ENCODE measurements around the gene ARHGAP15. TPM values are rescaled to one million over a fixed set of nuclear protein-coding genes. Genes with fewer than 3 reads are reported as not detected.
A peak's percentile ranks its signal among the peaks of the same experiment; 100 is the strongest.

ARHGAP15 gene
- total and polyA plus RNA-seq, 10 donors: 55.8 to 219 (median 130) TPM

- no peak for DNase-seq
- Histone ChIP-seq H3K4me3 (no peak overlapping the region), H3K9me3 (no peaks in the 10 kb centered on the region), H3K36me3 (peaks cover 0 to 45% (median 14%) of the 10 kb centered on the region in 6 donors), H3K4me1 (peaks cover 0 to 22% (median 0%) of the 10 kb centered on the region in 6 donors), H3K27me3 (replicated peaks in 1 of 7) (no peaks in the 10 kb centered on the region), H3K27ac (peak overlapping the region in 6 of 8 donors; percentile 34 to 57 (median 48))
- no peak for TF ChIP-seq POLR2A (IDR thresholded peaks at IDR 0.05)
- TF ChIP-seq CTCF (IDR thresholded peaks at IDR 0.05 in 8 of 11, conservative IDR thresholded peaks at IDR 0.05 in 3 of 11): no peak
- TF ChIP-seq POLR2AphosphoS5 (IDR thresholded peaks at IDR 0.05): no peak
- intact Hi-C loops (cut with DNase I; ENCODE audit: low total_unique reads): no loop called here
Observed at GRCh38 chr2:143433840-143434239, 304.6 kb downstream of the ARHGAP15 start.

- H3K27ac ChIP-seq: peak overlapping the region in 6 of 8 donors; percentile 34 to 57 (median 48)
Observed at GRCh38 chr2:143434445-143434844, 305.2 kb downstream of the ARHGAP15 start.

GRCh38 chr2:143435131-143435530 lies 305.9 kb downstream of the ARHGAP15 start:
- 46 to 64% (median 63%) methylated on average over 6 of the region's 6 CpGs for WGBS, 5 donors
- peaks cover 0 to 22% (median 0%) of the 10 kb centered on the region in 6 donors for H3K4me1 ChIP-seq
- no peaks in the 10 kb centered on the region for H3K27me3 ChIP-seq (replicated peaks in 1 of 7)
- peaks cover 0 to 54% (median 14%) of the 10 kb centered on the region in 6 donors for H3K36me3 ChIP-seq
- no peak for DNase-seq
- no peaks in the 10 kb centered on the region for H3K9me3 ChIP-seq
- H3K4me3 ChIP-seq: peak overlapping the region in 2 of 8 donors; percentile 8 to 23
- H3K27ac ChIP-seq: peak overlapping the region in 7 of 8 donors; percentile 42 to 57 (median 49)
- TF ChIP-seq POLR2A (IDR thresholded peaks at IDR 0.05) (no peak), POLR2AphosphoS5 (IDR thresholded peaks at IDR 0.05) (no peak), CTCF (IDR thresholded peaks at IDR 0.05 in 8 of 11, conservative IDR thresholded peaks at IDR 0.05 in 3 of 11) (no peak)
- intact Hi-C loops (cut with DNase I; ENCODE audit: low total_unique reads): no loop called here

More at GRCh38 chr2:143434445-143434844, 305.2 kb downstream of the ARHGAP15 start:
- intact Hi-C loops (cut with DNase I; ENCODE audit: low total_unique reads): no loop called here
- Histone ChIP-seq H3K9me3 (no peaks in the 10 kb centered on the region), H3K4me3 (no peak overlapping the region), H3K36me3 (peaks cover 0 to 48% (median 14%) of the 10 kb centered on the region in 6 donors), H3K27me3 (replicated peaks in 1 of 7) (no peaks in the 10 kb centered on the region), H3K4me1 (peaks cover 0 to 22% (median 0%) of the 10 kb centered on the region in 6 donors)
- no peak for DNase-seq
- 78 to 90% (median 82%) methylated on average over 3 of the region's 3 CpGs for WGBS, 5 donors
- TF ChIP-seq POLR2AphosphoS5 (IDR thresholded peaks at IDR 0.05): no peak
- TF ChIP-seq POLR2A (IDR thresholded peaks at IDR 0.05): no peak
- no peak for TF ChIP-seq CTCF (IDR thresholded peaks at IDR 0.05 in 8 of 11, conservative IDR thresholded peaks at IDR 0.05 in 3 of 11)

- WGBS, 5 donors: 66 to 88% (median 81%) methylated on average over 2 of the region's 2 CpGs
- peak overlapping the region in 6 of 8 donors; percentile 28 to 57 (median 47) for H3K27ac ChIP-seq
Observed at GRCh38 chr2:143436951-143437350, 307.7 kb downstream of the ARHGAP15 start.

More at GRCh38 chr2:143436951-143437350, 307.7 kb downstream of the ARHGAP15 start:
- Histone ChIP-seq H3K4me1 (peaks cover 0 to 12% (median 2%) of the 10 kb centered on the region in 6 donors), H3K27me3 (replicated peaks in 1 of 7) (no peaks in the 10 kb centered on the region), H3K9me3 (no peaks in the 10 kb centered on the region), H3K36me3 (peaks cover 0 to 70% (median 14%) of the 10 kb centered on the region in 6 donors), H3K4me3 (peak overlapping the region in 1 of 8 donors; percentile 23)
- intact Hi-C loops (cut with DNase I; ENCODE audit: low total_unique reads): no loop called here
- no peak for DNase-seq
- TF ChIP-seq POLR2AphosphoS5 (IDR thresholded peaks at IDR 0.05) (no peak), CTCF (IDR thresholded peaks at IDR 0.05 in 8 of 11, conservative IDR thresholded peaks at IDR 0.05 in 3 of 11) (no peak), POLR2A (IDR thresholded peaks at IDR 0.05) (no peak)

All from spleen (tissue), 11 donors.